ENCODE measurements around the gene LIFR.
"Not testable (repeated sequence)": the region's sequence is repeated elsewhere in the genome, so short reads cannot be mapped to it uniquely, and the experiment has no call there.

The LIFR gene, protein sequence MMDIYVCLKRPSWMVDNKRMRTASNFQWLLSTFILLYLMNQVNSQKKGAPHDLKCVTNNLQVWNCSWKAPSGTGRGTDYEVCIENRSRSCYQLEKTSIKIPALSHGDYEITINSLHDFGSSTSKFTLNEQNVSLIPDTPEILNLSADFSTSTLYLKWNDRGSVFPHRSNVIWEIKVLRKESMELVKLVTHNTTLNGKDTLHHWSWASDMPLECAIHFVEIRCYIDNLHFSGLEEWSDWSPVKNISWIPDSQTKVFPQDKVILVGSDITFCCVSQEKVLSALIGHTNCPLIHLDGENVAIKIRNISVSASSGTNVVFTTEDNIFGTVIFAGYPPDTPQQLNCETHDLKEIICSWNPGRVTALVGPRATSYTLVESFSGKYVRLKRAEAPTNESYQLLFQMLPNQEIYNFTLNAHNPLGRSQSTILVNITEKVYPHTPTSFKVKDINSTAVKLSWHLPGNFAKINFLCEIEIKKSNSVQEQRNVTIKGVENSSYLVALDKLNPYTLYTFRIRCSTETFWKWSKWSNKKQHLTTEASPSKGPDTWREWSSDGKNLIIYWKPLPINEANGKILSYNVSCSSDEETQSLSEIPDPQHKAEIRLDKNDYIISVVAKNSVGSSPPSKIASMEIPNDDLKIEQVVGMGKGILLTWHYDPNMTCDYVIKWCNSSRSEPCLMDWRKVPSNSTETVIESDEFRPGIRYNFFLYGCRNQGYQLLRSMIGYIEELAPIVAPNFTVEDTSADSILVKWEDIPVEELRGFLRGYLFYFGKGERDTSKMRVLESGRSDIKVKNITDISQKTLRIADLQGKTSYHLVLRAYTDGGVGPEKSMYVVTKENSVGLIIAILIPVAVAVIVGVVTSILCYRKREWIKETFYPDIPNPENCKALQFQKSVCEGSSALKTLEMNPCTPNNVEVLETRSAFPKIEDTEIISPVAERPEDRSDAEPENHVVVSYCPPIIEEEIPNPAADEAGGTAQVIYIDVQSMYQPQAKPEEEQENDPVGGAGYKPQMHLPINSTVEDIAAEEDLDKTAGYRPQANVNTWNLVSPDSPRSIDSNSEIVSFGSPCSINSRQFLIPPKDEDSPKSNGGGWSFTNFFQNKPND

DNA sequence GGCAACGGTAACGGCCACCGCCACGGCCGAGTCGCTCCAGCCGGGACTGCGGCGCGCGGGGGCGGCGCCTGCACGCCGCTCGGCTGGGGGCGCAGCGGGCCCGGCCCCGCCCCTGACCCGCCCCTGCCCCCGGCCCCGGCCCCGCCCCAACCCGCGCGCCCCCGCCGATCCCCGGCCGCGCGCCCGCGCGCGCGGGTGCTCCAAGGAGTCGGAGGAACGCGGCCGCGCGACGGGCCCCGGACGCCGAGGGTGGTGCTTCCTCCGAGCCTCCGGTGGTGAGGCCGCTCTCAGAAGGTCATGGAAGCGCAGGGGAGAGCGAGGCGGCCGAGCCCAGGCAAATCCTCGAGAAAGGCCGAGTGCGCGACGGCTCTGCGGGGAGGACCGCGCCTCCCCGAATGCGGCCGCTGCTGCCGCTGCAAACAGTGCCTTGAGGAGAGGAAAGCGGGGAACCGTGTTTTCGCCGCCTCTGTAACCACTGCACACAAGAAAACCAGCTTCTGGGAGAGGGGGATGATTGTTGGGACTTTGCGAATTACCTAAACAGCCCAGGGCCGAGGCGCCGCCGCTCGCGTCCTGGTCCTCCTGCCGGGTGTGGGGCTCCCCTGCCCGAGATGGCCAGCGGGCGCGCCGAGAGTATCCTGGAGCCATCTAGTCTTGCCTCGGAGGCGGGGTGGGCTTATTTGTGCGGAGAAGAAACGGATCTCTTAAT is at the start of gene LIFR:
Gene LIFR (minus strand): TSS at position 48 of the 709 bp plus-strand sequence. CDS start 25,999 bp downstream, outside the sequence.
- DNase-seq, result peak; percentile 69 to 72

- no peak for DNase-seq
Measured at GRCh38 chr5:38605610-38606009, 49.2 kb upstream of the LIFR start.

DNA sequence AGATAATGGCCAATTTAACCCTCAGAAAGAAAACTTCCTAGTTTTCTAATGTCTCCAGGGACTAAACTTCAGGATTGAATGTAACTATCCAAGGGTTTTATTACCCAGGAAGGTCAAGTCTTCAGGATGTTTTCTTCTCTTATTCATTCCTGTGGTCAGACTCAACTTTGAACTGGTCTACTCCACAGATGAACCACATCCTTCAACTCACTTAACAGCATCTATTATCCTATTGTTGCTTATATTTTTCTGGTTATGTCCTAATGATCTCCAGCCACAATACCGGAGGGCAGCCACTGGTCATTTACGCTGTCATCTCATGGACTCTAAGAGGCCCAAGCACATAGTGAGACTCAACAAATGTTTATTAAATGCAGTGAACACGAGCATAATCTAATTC is 47.2 kb upstream of the LIFR start:
- no peak for DNase-seq

DNA sequence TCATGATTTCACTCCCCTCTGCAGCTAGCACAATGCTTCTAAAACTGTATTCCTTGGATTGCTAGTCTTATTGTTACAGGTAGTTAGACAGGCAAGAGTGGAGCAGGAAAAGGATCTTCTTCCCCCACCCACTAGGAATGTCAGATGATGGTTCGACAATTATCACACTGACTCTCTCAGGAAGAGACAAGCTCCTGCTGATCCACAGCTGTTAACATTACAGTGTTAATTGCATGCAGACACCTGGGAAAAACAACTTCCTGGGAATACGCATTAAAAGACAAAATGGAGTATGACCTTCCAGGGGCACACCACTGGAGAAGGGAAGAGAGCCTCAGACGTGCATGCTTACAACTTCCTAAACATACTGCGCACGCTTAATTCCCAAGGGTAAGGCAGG is 46.2 kb upstream of the LIFR start:
- no peak for DNase-seq

- DNase-seq, result no peak
Measured at GRCh38 chr5:38601863-38602298, 45.4 kb upstream of the LIFR start.

GRCh38 chr5:38601133-38601862 is 44.9 kb upstream of the LIFR start:
- no peak for DNase-seq

DNA sequence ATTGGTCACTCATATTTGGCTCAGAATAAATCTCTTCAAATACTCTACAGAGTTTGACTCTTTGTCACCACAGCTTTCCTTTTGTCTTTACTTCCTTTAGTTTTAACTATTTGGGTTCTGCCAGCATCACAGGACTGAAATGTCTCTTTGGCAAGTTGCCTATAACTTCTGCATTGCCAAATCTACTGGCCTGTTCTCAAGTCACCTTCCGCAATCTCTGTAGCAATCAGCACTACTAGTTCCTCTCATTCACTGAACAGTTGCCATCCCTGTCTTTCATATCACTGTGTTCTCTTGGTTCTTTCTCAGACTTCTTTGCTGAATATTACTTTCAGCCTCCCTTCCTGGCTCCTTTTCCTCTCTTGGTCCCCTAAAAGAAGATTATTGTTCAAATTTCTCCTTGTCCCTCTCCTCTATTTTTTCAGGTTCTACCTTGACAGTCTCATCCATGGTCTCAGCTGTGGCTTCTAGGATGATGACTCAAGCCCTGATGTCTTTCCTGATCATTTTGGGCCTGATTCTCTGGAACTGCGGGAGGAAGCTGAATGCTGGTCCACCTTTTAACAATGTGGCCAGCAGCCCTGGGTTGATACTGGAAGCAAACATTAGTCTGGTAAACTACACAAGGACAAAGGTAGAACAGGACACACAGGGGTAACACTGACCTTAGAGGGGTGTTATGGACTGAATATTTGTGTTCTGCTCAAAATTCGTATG is 44.0 kb upstream of the LIFR start:
- DNase-seq, result no peak

- DNase-seq, result not testable (repeated sequence)
Measured at GRCh38 chr5:38599751-38600150, 43.3 kb upstream of the LIFR start.

DNA sequence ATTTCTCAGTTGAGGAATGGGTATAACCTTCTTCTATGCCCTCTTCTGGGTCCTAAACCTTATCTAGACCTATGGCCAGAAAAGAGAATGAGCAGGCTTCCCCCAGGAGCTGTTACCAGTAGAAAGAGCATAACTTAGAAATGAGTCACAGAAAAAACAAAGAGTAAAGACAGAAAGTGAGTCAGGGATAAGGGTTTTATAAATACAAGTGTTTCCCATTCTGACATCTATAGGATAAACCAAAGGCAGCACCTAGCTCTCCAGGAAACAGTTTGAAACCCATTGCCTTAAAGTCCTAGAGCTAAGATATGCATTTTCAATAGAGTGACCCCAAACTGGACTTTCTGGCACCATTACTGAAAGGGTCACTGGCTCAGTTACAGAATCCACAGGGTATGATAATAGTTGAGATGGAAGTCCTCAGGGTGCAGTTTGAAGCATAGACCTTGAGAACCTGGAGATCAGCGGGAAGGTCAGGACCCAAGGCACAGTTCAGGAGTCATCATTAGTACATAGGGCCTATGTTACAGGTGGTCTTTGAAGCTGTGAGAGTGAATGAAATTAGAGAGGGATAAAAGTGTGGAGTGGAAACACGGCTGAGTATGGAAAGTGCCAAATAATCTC is 42.7 kb upstream of the LIFR start:
- DNase-seq, result no peak

DNA sequence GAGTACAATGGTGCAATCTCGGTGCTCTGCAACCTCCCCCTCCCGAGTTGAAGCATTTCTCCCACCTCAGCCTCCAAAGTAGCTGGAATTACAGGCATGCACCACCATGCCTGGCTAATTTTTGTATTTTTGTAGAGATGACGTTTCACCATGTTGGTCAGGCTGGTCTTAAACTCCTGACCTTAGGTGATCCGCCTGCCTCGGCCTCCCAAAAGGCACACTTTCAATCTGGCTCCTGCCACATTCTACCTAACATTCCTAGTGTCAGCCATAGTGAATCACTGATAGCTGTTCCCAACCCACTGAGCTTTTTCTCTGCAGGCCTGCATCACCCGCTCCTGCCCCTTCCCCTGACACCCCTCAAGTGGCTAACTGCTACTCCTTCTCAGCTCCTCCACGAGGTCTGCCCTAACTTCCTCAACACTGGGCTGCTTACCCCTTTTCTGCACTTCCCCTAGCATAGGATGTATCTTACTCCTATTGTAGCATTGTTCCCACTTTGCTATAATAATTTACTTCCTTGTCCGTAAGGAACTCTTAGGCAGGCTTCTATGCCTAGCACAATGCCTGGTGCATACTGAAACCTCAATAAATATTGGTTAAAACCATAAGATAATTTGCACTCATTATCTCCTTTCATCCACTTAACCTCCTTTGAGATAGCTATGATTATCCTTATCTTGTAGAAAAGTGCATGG is 42.0 kb upstream of the LIFR start:
- no peak for DNase-seq

GRCh38 chr5:38596981-38597380 is 40.5 kb upstream of the LIFR start:
- no peak for DNase-seq

GRCh38 chr5:38595132-38595745 is 38.8 kb upstream of the LIFR start:
- DNase-seq, result no peak

GRCh38 chr5:38593959-38594358 is 37.5 kb upstream of the LIFR start:
- DNase-seq, result no peak

DNA sequence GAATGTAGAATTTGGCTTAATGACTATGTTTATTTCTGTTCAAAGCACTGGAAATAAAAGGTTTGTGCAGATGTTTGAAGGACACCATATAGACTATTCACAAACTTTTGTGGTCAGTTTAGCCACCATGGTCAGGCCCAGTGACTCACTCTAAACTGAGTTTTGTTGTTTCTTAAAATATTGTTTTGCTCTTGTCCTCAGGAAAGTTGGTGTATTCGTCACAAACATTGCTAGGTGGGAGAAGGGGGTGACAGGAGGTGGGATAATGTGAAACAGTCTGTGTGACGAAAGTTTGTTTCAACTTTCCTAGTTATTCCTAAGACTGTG is 35.0 kb upstream of the LIFR start:
- DNase-seq, result no peak

DNA sequence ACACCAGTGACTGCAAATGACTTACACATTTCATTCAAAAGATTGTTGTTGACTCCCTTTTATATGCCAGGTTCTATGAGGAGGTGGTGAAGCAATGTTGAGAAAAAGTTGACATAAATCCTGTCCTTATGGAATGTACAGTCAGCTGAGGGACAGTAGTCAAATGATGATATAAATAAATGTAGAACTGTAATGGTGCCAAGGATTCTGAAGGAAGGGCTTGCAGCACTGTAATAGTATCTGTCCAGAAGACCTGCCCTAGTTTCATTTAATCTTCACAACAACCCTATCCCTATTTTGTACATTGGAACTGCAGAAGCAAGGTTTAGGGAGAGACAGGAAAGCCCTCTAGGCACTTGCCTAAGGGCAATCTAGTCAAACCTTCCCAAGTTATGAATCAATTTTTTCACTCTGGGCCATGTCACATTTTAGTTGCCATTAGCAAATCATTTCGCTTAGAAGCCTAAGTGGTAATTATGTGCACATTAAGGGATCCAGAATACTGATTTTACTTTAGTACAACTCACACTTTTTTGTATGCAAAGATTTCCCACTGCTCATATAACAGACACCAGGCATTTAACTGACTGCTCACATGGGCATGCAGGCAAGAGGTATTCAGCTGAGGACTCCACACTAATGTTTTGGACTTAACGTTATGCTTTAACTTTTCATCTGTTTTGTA is 34.5 kb upstream of the LIFR start:
- no peak for DNase-seq

- DNase-seq, result no peak
Measured at GRCh38 chr5:38589629-38590028, 33.2 kb upstream of the LIFR start.

GRCh38 chr5:38585816-38586215 is 29.4 kb upstream of the LIFR start:
- DNase-seq, result no peak

GRCh38 chr5:38583500-38583899 is 27.1 kb upstream of the LIFR start:
- DNase-seq, result no peak

GRCh38 chr5:38582975-38583319 is 26.5 kb upstream of the LIFR start:
- no peak for DNase-seq
